ENCODE data around the gene TGFBR2. TPM values are rescaled to one million over a fixed set of nuclear protein-coding genes. Genes with fewer than 3 reads are reported as not detected.

The TGFBR2 gene
- total RNA-seq, 1 experiment from 2014 or later = 22.5 TPM

GRCh38 chr3:30583973-30584372 is 22.4 kb upstream of the TGFBR2 start:
- Histone ChIP-seq H3K4me3 (replicated peaks in 1 of 2; ENCODE audit: low read depth in 1 of 2, low read length in 2 of 2) (no peak overlapping the region), H3K27ac (ENCODE audit: low read depth, low read length) (no peak overlapping the region), H3K9me3 (ENCODE audit: control insufficient read depth in 1 of 2, insufficient read depth in 1 of 2, low read depth in 1 of 2, low read length in 2 of 2) (no peaks in the 10 kb centered on the region), H3K79me2 (ENCODE audit: insufficient read depth, low read length) (no peaks in the 10 kb centered on the region), H3K4me1 (ENCODE audit: control insufficient read depth in 1 of 2, insufficient read depth in 2 of 2, low read length in 2 of 2) (no peaks in the 10 kb centered on the region; a peak in 1 of 4 replicates), H3K9me2 (ENCODE audit: insufficient read depth) (no peaks in the 10 kb centered on the region; the same call in 1 of the 2 replicates), H3K4me2 (ENCODE audit: low read length) (no peak overlapping the region), H2AFZ (ENCODE audit: low read depth, low read length, poor library complexity, severe bottlenecking) (no peak overlapping the region), H3K27me3 (ENCODE audit: insufficient read depth, low read length) (no peaks in the 10 kb centered on the region), H3K9ac (ENCODE audit: low read length) (no peak overlapping the region), H4K20me1 (ENCODE audit: insufficient read depth) (no peaks in the 10 kb centered on the region), H3K36me3 (ENCODE audit: control insufficient read depth in 1 of 2, insufficient read depth in 2 of 2, low read length in 2 of 2) (no peaks in the 10 kb centered on the region)
- ChIA-PET RAD21 (ENCODE audit: low non-redundant PET in 1 of 2, low total read pairs in 2 of 2, uncharacterized antibody in 2 of 2, unreplicated experiment in 2 of 2) (no interaction called here), POLR2A (no interaction called here), CTCF (no interaction called here)
- intact Hi-C loops (cut with micrococcal nuclease) = no loop called here
- no peak for DNase-seq (ENCODE audit: low read depth, low spot score)
- TF ChIP-seq POLR2AphosphoS5 (IDR thresholded peaks at IDR 0.05; ENCODE audit: low read depth, low read length) = no peak
- no peak for TF ChIP-seq RAD21 (IDR thresholded peaks at IDR 0.05; ENCODE audit: low read depth)
- TF ChIP-seq ZNF274 (IDR thresholded peaks at IDR 0.05; ENCODE audit: low read depth, low read length) = no peak
- TF ChIP-seq, protein P1, sequence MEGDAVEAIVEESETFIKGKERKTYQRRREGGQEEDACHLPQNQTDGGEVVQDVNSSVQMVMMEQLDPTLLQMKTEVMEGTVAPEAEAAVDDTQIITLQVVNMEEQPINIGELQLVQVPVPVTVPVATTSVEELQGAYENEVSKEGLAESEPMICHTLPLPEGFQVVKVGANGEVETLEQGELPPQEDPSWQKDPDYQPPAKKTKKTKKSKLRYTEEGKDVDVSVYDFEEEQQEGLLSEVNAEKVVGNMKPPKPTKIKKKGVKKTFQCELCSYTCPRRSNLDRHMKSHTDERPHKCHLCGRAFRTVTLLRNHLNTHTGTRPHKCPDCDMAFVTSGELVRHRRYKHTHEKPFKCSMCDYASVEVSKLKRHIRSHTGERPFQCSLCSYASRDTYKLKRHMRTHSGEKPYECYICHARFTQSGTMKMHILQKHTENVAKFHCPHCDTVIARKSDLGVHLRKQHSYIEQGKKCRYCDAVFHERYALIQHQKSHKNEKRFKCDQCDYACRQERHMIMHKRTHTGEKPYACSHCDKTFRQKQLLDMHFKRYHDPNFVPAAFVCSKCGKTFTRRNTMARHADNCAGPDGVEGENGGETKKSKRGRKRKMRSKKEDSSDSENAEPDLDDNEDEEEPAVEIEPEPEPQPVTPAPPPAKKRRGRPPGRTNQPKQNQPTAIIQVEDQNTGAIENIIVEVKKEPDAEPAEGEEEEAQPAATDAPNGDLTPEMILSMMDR (IDR thresholded peaks at IDR 0.05 in 2 of 3, conservative IDR thresholded peaks at IDR 0.05 in 1 of 3; ENCODE audit: borderline replicate concordance in 1 of 3, insufficient read depth in 1 of 3, low read depth in 2 of 3, low read length in 2 of 3) = no peak
- TF ChIP-seq TCF7L2 (IDR thresholded peaks at IDR 0.05; ENCODE audit: borderline replicate concordance, extremely low read depth, insufficient read depth, insufficient read length) = no peak
- TF ChIP-seq SP1 (IDR thresholded peaks at IDR 0.05; ENCODE audit: low read depth) = no peak
- TF ChIP-seq, protein P2, sequence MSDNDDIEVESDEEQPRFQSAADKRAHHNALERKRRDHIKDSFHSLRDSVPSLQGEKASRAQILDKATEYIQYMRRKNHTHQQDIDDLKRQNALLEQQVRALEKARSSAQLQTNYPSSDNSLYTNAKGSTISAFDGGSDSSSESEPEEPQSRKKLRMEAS (IDR thresholded peaks at IDR 0.05) = no peak
- BruUV-seq (replicated peaks) = no TSS peak
- no peak for ATAC-seq

DNA sequence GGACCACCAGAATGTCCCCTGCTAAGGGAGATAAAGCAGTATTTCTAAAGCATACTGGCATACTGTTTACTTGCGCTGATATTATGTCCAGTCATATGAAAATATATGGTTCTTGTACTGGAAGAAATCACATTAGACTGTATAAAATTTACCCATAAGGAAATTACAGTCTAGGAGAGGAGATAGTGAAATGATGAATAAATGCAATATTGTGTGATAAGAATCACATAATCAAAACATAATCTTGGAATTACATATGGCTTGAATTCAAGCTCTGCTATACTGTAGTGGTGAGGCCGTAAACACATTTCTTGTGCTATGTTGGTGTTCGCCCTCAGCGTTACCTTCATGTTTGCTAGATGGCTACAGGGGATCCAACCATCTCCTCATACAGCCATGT is 20.7 kb upstream of the TGFBR2 start:
- DNase-seq (ENCODE audit: low read depth, low spot score) = no peak
- RAD21 ChIA-PET (ENCODE audit: low non-redundant PET in 1 of 2, low total read pairs in 2 of 2, uncharacterized antibody in 2 of 2, unreplicated experiment in 2 of 2) = no interaction called here
- H3K4me1 ChIP-seq (ENCODE audit: control insufficient read depth in 1 of 2, insufficient read depth in 2 of 2, low read length in 2 of 2) = no peaks in the 10 kb centered on the region; a peak in 1 of 4 replicates
- BruUV-seq (replicated peaks) = no TSS peak
- no peaks in the 10 kb centered on the region for H3K27me3 ChIP-seq (ENCODE audit: insufficient read depth, low read length)
- intact Hi-C loops (cut with micrococcal nuclease) = no loop called here
- H3K9ac ChIP-seq (ENCODE audit: low read length) = no peak overlapping the region
- H3K36me3 ChIP-seq (ENCODE audit: control insufficient read depth in 1 of 2, insufficient read depth in 2 of 2, low read length in 2 of 2) = no peaks in the 10 kb centered on the region
- H3K79me2 ChIP-seq (ENCODE audit: insufficient read depth, low read length) = no peaks in the 10 kb centered on the region
- no peak overlapping the region for H3K4me3 ChIP-seq (replicated peaks in 1 of 2; ENCODE audit: low read depth in 1 of 2, low read length in 2 of 2)
- no peak overlapping the region for H2AFZ ChIP-seq (ENCODE audit: low read depth, low read length, poor library complexity, severe bottlenecking)
- no peaks in the 10 kb centered on the region for H3K9me3 ChIP-seq (ENCODE audit: control insufficient read depth in 1 of 2, insufficient read depth in 1 of 2, low read depth in 1 of 2, low read length in 2 of 2)
- H3K4me2 ChIP-seq (ENCODE audit: low read length) = no peak overlapping the region
- no peaks in the 10 kb centered on the region; the same call in 1 of the 2 replicates for H3K9me2 ChIP-seq (ENCODE audit: insufficient read depth)
- TF ChIP-seq RAD21 (IDR thresholded peaks at IDR 0.05; ENCODE audit: low read depth) (no peak), ZBTB33 (IDR thresholded peaks at IDR 0.05; ENCODE audit: extremely low read depth, insufficient replicate concordance, low read length) (no peak), ZNF274 (IDR thresholded peaks at IDR 0.05; ENCODE audit: low read depth, low read length) (no peak), ELF1 (IDR thresholded peaks at IDR 0.05; ENCODE audit: borderline replicate concordance, low read depth) (no peak), JUND (IDR thresholded peaks at IDR 0.05) (no peak), EGR1 (IDR thresholded peaks at IDR 0.05; ENCODE audit: low read depth) (no peak)
- TF ChIP-seq, protein P1 (IDR thresholded peaks at IDR 0.05 in 2 of 3, conservative IDR thresholded peaks at IDR 0.05 in 1 of 3; ENCODE audit: borderline replicate concordance in 1 of 3, insufficient read depth in 1 of 3, low read depth in 2 of 3, low read length in 2 of 3) = no peak
- TF ChIP-seq, protein P3, sequence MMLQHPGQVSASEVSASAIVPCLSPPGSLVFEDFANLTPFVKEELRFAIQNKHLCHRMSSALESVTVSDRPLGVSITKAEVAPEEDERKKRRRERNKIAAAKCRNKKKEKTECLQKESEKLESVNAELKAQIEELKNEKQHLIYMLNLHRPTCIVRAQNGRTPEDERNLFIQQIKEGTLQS (IDR thresholded peaks at IDR 0.05) = no peak
- ATAC-seq = no peak
- no peaks in the 10 kb centered on the region for H4K20me1 ChIP-seq (ENCODE audit: insufficient read depth)
- CTCF ChIA-PET = no interaction called here
- POLR2A ChIA-PET = no interaction called here
- no peak overlapping the region for H3K27ac ChIP-seq (ENCODE audit: low read depth, low read length)
